ES-I3 (cell line): ENCODE measurements around the gene GLMN.
A peak's percentile ranks its signal among the peaks of the same experiment; 100 is the strongest.
"Not testable (repeated sequence)": the region's sequence is repeated elsewhere in the genome, so short reads cannot be mapped to it uniquely, and the experiment has no call there.

Experiments
- H3K36me3 ChIP-seq: 2 replicates; pipeline ENCODE4 v1.6.1; 2013; ENCODE audit warnings: mild to moderate bottlenecking, low read length, control low read depth, moderate library complexity; ENCODE audit not compliant: insufficient read depth
- H3K4me1 ChIP-seq: 2 replicates; pipeline ENCODE4 v1.6.1; 2013; ENCODE audit warnings: mild to moderate bottlenecking, control low read depth, low read length; ENCODE audit not compliant: insufficient read depth
- H3K9ac ChIP-seq: 2 replicates; pipeline ENCODE4 v1.6.1; 2013; ENCODE audit warnings: low read depth, mild to moderate bottlenecking, low read length, moderate library complexity
- H3K9me3 ChIP-seq: 2 replicates; pipeline ENCODE4 v1.6.1; 2013; ENCODE audit warnings: mild to moderate bottlenecking, low read length, moderate library complexity; ENCODE audit not compliant: control insufficient read depth, insufficient read depth

Gene GLMN

GRCh38 chr1:92315766-92316599, 17.2 kb upstream of the GLMN start:
- H3K9me3 ChIP-seq: no peaks in the 10 kb centered on the region
- no peak overlapping the region for H3K9ac ChIP-seq
- peaks cover 9% of the 10 kb centered on the region; the same call in 1 of the 2 replicates for H3K36me3 ChIP-seq

GRCh38 chr1:92314024-92314423, 15.2 kb upstream of the GLMN start:
- no peaks in the 10 kb centered on the region for H3K4me1 ChIP-seq
- no peaks in the 10 kb centered on the region for H3K9me3 ChIP-seq
- 0 out of 2 replicates have a peak, but pooled peaks cover 5% of the 10 kb centered on the region for H3K36me3 ChIP-seq
- H3K9ac ChIP-seq: no peak overlapping the region

More at GRCh38 chr1:92315766-92316599, 17.2 kb upstream of the GLMN start:
- no peaks in the 10 kb centered on the region for H3K4me1 ChIP-seq

- Histone ChIP-seq H3K9me3 (no peaks in the 10 kb centered on the region), H3K9ac (no peak overlapping the region), H3K36me3 (0 out of 2 replicates have a peak, but pooled peaks cover 5% of the 10 kb centered on the region), H3K4me1 (0 out of 2 replicates have a peak, but pooled peaks cover 7% of the 10 kb centered on the region)
These were observed 11.4 kb upstream of the GLMN start for GRCh38 chr1:92310185-92310597.

- 0 out of 2 replicates have a peak, but pooled peaks cover 5% of the 10 kb centered on the region for H3K36me3 ChIP-seq
- no peak overlapping the region for H3K9ac ChIP-seq
- no peaks in the 10 kb centered on the region for H3K9me3 ChIP-seq
- H3K4me1 ChIP-seq: 0 out of 2 replicates have a peak, but pooled peaks cover 7% of the 10 kb centered on the region
These were observed 9.2 kb upstream of the GLMN start for GRCh38 chr1:92307980-92308379.

- Histone ChIP-seq H3K9me3 (no peaks in the 10 kb centered on the region), H3K36me3 (no peaks in the 10 kb centered on the region), H3K4me1 (0 out of 2 replicates have a peak, but pooled peaks cover 7% of the 10 kb centered on the region), H3K9ac (no peak overlapping the region)
These were observed 7.2 kb upstream of the GLMN start for GRCh38 chr1:92306020-92306419.

GRCh38 chr1:92301021-92301420, 2.2 kb upstream of the GLMN start:
- H3K4me1 ChIP-seq: no peaks in the 10 kb centered on the region
- no peaks in the 10 kb centered on the region for H3K36me3 ChIP-seq
- H3K9me3 ChIP-seq: no peaks in the 10 kb centered on the region
- no peak overlapping the region for H3K9ac ChIP-seq

GRCh38 chr1:92299477-92300150, 827 bp upstream of the GLMN start:
- Histone ChIP-seq H3K9me3 (no peaks in the 10 kb centered on the region), H3K9ac (peak overlapping the region; percentile 99), H3K4me1 (no peaks in the 10 kb centered on the region), H3K36me3 (peaks cover 3% of the 10 kb centered on the region; the same call in 1 of the 2 replicates)

GRCh38 chr1:92298213-92298572, 594 bp downstream of the GLMN start:
- Histone ChIP-seq H3K9ac (peak overlapping the region; percentile 99), H3K9me3 (no peaks in the 10 kb centered on the region), H3K36me3 (peaks cover 3% of the 10 kb centered on the region; the same call in 1 of the 2 replicates), H3K4me1 (no peaks in the 10 kb centered on the region)

- no peaks in the 10 kb centered on the region for H3K9me3 ChIP-seq
- H3K36me3 ChIP-seq: peaks cover 5% of the 10 kb centered on the region; the same call in 1 of the 2 replicates
- H3K4me1 ChIP-seq: no peaks in the 10 kb centered on the region
- no peak overlapping the region for H3K9ac ChIP-seq
These were observed 7.3 kb downstream of the GLMN start for GRCh38 chr1:92291372-92291999.

- H3K9ac ChIP-seq, H3K4me1 ChIP-seq, H3K36me3 ChIP-seq: not testable (repeated sequence)
These were observed 17.4 kb downstream of the GLMN start for GRCh38 chr1:92281411-92281810.

GRCh38 chr1:92279781-92280180, 19.0 kb downstream of the GLMN start:
- H3K9ac ChIP-seq, H3K4me1 ChIP-seq, H3K9me3 ChIP-seq, H3K36me3 ChIP-seq: not testable (repeated sequence)

More at GRCh38 chr1:92281411-92281810, 17.4 kb downstream of the GLMN start:
- H3K9me3 ChIP-seq: not testable (repeated sequence)

- Histone ChIP-seq H3K36me3 (peaks cover 5% of the 10 kb centered on the region), H3K4me1 (no peaks in the 10 kb centered on the region), H3K9ac (no peak overlapping the region), H3K9me3 (no peaks in the 10 kb centered on the region)
These were observed 21.6 kb downstream of the GLMN start for GRCh38 chr1:92277105-92277723.

GRCh38 chr1:92276082-92276481, 22.7 kb downstream of the GLMN start:
- H3K36me3 ChIP-seq: peaks cover 5% of the 10 kb centered on the region
- no peaks in the 10 kb centered on the region for H3K4me1 ChIP-seq
- H3K9ac ChIP-seq: no peak overlapping the region
- no peaks in the 10 kb centered on the region for H3K9me3 ChIP-seq

- Histone ChIP-seq H3K4me1 (no peaks in the 10 kb centered on the region), H3K36me3 (peaks cover 5% of the 10 kb centered on the region), H3K9me3 (no peaks in the 10 kb centered on the region), H3K9ac (no peak overlapping the region)
These were observed 23.8 kb downstream of the GLMN start for GRCh38 chr1:92274939-92275338.
